Fibroblast of peridontal ligament (primary cell): Measurements from ENCODE around the gene ATP5IF1.

Experiments
- DNase-seq: peaks from one replicate; pipeline ENCODE4 v3.0.0-alpha.2; 2010; ENCODE audit errors: extremely low read depth

Gene ATP5IF1

DNA sequence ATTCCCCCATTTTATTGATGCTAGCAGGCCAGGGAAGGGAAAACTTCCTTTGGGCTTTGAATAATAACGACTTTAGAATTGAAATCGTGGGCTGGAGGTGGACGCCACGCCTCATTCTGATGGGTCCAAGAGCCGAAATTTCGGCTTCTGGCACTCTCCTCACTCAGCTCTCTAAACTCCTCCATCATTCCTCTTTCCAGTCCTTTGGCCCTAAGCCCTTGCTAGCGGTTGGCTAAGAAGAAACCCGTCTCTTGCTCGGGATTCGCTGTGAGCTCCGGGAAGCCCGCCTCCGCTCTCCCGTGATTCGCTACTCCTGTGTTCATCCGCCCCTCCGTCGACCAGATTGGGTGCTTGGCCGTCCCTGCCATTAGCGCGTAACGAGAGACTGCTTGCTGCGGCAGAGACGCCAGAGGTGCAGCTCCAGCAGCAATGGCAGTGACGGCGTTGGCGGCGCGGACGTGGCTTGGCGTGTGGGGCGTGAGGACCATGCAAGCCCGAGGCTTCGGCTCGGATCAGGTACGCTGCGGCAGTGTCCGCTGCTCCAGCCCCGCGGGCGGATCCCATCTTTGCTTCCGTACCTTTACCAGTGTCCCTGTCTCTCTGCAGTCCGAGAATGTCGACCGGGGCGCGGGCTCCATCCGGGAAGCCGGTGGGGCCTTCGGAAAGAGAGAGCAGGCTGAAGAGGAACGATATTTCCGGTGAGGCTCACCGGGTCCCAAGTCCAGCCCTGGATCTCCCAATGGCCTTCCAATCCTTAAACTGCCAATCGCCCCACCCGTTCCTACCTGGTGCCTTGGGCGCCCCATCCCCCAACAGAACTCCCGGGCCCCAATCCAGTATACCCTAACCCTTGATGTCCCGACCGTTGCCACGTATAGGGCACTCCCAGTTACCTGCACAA, at the start of gene ATP5IF1:
Gene ATP5IF1, plus strand, starts transcription at position 370 of the 901 bp plus-strand sequence. Its CDS starts 60 bp downstream, at position 430.
- DNase-seq, result peak; percentile 97

DNA sequence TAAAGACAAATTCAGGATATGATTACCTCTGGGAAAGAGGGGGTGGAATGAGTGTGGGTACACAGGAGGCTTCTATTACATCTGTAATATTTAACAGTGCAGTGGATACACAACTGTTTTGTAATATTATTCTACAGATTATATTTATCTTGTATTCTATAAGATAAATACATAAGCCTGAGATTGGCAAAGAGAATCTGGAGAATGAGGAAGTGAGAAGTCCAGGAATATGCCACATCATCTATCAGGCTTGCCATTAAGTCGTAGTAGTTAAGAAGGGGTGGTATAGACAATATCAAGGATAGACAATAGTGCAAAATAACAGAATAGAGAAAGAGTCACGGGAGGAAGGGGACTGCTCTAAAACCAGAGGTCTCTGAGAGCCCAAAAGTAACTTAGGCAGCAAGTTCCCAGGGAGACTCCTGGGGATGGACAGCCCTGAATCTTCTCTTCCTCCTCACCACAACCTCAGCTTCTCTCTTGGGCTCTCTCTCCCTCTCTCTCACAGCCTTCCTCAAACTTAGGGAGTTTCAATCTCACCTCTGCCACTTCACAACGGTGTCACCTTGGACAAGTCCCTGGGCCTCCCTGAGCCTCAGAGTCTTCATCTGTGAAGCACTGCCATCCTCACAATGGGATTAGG, 45.5 kb upstream of the ATP5IF1 start:
- DNase-seq, result peak; percentile 18

GRCh38 chr1:28190996-28191645, 44.8 kb upstream of the ATP5IF1 start:
- DNase-seq, result peak; percentile 15

- no peak for DNase-seq
Measured at GRCh38 chr1:28193701-28194161, 42.2 kb upstream of the ATP5IF1 start.

GRCh38 chr1:28194326-28195035, 41.4 kb upstream of the ATP5IF1 start:
- DNase-seq, result no peak

- no peak for DNase-seq
Measured at GRCh38 chr1:28195780-28196179, 40.1 kb upstream of the ATP5IF1 start.

GRCh38 chr1:28196330-28196729, 39.6 kb upstream of the ATP5IF1 start:
- DNase-seq, result no peak

- DNase-seq, result no peak
Measured at GRCh38 chr1:28197682-28198415, 38.1 kb upstream of the ATP5IF1 start.

GRCh38 chr1:28199328-28200233, 36.3 kb upstream of the ATP5IF1 start:
- no peak for DNase-seq

GRCh38 chr1:28200234-28200873, 35.6 kb upstream of the ATP5IF1 start:
- no peak for DNase-seq

DNA sequence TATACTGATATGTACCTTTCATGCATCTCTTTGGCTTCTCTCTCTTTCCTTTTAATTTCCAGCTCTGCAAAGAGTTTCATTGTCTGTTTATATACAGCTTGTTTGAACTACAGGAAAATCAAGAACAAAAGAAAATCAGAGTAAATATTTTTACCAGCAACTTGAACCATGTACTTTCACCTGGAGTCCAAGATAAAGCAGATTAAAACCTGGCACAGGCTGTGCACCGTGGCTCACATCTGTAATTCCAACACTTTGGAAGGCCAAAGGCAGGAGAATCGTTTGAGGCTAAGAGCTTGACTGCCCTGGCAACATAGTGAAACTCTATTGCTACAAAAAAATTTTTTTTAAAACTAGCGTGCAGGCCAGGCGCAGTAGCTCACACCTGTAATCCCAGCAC, 30.7 kb upstream of the ATP5IF1 start:
- no peak for DNase-seq

DNA sequence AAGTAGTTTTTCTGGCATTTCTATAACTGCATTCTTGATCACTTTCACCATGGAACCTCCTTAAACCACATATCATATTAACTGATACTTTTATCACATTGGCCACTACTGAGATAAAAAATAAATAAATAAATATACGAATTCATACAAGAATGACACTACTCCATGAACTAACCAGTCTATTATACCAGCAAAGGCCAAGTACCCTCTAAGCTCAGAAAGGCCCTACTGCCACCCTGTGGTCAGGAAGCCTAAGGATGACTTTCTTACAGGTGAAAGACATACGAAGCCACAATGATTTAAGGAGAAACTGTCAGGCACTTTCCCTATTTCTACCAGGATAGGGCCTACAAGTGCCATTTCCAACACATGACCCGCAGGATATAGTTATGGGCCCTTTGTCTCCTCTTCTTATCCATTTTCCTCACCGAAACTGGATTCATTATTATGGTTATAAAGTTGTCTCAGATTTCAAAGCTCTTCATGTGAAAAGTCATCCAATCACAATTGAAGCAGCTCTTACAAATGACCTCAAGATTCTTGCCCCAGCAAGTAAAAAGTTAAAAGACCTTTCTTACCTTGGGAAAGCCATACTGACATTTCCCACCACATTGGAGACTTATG, 27.0 kb upstream of the ATP5IF1 start:
- DNase-seq, result peak; percentile 83

DNA sequence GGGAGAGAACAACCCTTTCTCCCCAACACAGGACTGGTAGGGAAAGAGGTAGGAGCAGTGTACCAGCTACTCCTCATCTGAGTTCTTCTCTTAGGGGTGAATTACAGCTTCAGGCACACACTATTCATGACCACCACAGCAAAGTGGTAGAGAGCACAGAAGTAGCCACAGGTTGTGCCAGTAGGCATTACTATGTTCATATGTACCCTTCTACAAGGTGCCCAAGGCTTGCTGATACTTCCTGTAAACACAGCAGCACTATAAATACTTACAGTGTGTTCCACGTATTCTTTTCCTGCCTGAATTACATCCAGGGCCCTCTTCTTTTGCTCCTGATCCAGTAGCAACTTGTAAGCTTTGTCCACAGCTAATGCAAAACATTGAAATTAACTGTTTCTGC, 26.2 kb upstream of the ATP5IF1 start:
- DNase-seq, result no peak

- peak; percentile 50 for DNase-seq
Measured at GRCh38 chr1:28213315-28213714, 22.6 kb upstream of the ATP5IF1 start.

DNA sequence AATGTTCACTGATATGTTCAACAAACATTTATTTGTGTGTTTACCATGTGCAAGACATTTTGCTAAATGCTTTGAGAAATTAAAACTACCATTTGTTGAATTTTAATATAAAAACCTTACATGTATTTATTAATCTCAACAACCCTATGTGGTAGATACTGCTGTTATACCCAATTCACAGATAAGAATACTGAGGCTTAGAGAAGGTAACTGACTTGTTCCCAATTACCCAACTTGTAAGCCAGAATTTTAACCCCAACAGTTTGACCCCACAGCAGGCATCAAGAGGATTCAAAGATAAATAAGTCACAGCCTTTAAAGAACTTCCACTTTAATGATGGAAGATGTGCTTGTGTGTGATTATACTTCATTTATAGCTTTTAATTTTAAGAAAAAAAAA, 6.8 kb upstream of the ATP5IF1 start:
- no peak for DNase-seq

GRCh38 chr1:28229996-28230395, 5.9 kb upstream of the ATP5IF1 start:
- no peak for DNase-seq

GRCh38 chr1:28232558-28233263, 3.2 kb upstream of the ATP5IF1 start, which contains the start of gene DNAJC8:
TSS of gene DNAJC8 (minus strand) at chr1:28233029. CDS start at chr1:28232998, 31 bp downstream.
- peak; percentile 83 for DNase-seq

DNA sequence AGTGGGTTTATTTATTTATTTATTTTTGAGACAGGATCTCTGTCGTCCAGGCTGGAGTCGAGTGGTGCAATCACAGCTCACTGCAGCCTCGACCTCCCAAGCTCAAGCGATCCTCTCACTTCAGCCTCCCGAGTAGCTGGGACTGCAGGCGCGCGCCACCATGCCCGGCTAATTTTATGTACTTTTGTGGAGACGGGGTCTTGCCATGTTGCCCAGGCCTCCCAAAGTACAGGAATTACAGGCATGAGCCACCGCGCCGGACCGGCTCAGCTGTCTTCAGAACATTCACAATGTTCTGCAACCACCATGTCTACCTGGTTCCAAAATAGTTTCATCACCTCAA, 2.7 kb upstream of the ATP5IF1 start:
- no peak for DNase-seq
